ENCODE data around the gene VAPA. TPM values are rescaled to one million over a fixed set of nuclear protein-coding genes. Genes with fewer than 3 reads are reported as not detected.

VAPA gene
- total and polyA plus RNA-seq, 2 donors (not counting 1 experiment from before 2014, with no cell fraction given): 235 to 420 TPM

- Histone ChIP-seq H3K79me2 (ENCODE audit: control insufficient read depth, insufficient read depth, low read length) (peaks cover 83% of the 10 kb centered on the region), H2AFZ (ENCODE audit: low read length) (no peak overlapping the region), H3K4me2 (ENCODE audit: extremely low read depth, insufficient read depth, low read length) (no peak overlapping the region), H3K9me3 (ENCODE audit: control insufficient read depth, insufficient read depth, low read depth, low read length) (no peaks in the 10 kb centered on the region), H3K4me1 (ENCODE audit: control insufficient read depth, extremely low read depth, insufficient read depth, low read length) (no peaks in the 10 kb centered on the region), H3K27ac (ENCODE audit: insufficient read depth, low read length) (no peak overlapping the region), H3K27me3 (ENCODE audit: control insufficient read depth, insufficient read depth, low read length) (no peaks in the 10 kb centered on the region), H3K36me3 (ENCODE audit: control insufficient read depth, insufficient read depth, low read length) (peaks cover 1% of the 10 kb centered on the region), H3K9ac (ENCODE audit: insufficient read depth, low read length) (no peak overlapping the region), H3K4me3 (replicated peaks in 1 of 4; ENCODE audit: control extremely low read depth in 1 of 4, insufficient read depth in 1 of 4, low read depth in 3 of 4, low read length in 4 of 4) (no peak overlapping the region), H4K20me1 (ENCODE audit: control insufficient read depth, extremely low read depth, insufficient read depth, low read length) (peaks cover 8% of the 10 kb centered on the region)
- no peak for DNase-seq (ENCODE audit: low read depth in 2 of 2)
- TF ChIP-seq, protein P1, sequence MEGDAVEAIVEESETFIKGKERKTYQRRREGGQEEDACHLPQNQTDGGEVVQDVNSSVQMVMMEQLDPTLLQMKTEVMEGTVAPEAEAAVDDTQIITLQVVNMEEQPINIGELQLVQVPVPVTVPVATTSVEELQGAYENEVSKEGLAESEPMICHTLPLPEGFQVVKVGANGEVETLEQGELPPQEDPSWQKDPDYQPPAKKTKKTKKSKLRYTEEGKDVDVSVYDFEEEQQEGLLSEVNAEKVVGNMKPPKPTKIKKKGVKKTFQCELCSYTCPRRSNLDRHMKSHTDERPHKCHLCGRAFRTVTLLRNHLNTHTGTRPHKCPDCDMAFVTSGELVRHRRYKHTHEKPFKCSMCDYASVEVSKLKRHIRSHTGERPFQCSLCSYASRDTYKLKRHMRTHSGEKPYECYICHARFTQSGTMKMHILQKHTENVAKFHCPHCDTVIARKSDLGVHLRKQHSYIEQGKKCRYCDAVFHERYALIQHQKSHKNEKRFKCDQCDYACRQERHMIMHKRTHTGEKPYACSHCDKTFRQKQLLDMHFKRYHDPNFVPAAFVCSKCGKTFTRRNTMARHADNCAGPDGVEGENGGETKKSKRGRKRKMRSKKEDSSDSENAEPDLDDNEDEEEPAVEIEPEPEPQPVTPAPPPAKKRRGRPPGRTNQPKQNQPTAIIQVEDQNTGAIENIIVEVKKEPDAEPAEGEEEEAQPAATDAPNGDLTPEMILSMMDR (conservative IDR thresholded peaks at IDR 0.05 in 1 of 2, IDR thresholded peaks at IDR 0.05 in 1 of 2; ENCODE audit: low read depth in 1 of 2, low read length in 2 of 2): no peak
- TF ChIP-seq EZH2 (IDR thresholded peaks at IDR 0.05; ENCODE audit: low read length, missing control alignments): no peak
These were observed 17.9 kb downstream of the VAPA start for GRCh38 chr18:9931678-9932077.

DNA sequence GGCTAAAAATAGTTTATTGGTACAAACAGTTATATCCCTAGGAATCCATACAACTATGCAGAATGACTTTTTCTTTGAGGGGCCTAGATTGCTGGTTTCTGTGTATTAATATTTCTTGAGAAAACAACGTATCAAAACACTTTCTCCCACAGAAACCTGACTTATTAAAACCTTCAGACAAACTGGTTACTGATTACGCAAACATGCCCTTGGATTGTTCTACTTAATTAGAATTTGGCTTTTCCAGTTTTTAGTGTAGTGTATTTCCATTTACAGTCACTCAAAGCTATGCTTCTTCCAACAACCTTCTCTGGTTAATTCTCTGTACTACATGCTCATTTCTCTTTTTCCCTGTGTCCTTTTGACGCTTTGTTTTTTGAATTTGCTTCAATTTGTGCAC, 20.0 kb downstream of the VAPA start:
- no peak overlapping the region for H3K27ac ChIP-seq (ENCODE audit: insufficient read depth, low read length)
- TF ChIP-seq EZH2 (IDR thresholded peaks at IDR 0.05; ENCODE audit: low read length, missing control alignments): no peak
- TF ChIP-seq, protein P1 (conservative IDR thresholded peaks at IDR 0.05 in 1 of 2, IDR thresholded peaks at IDR 0.05 in 1 of 2; ENCODE audit: low read depth in 1 of 2, low read length in 2 of 2): no peak
- H3K4me2 ChIP-seq (ENCODE audit: extremely low read depth, insufficient read depth, low read length): no peak overlapping the region
- peaks cover 70% of the 10 kb centered on the region for H3K79me2 ChIP-seq (ENCODE audit: control insufficient read depth, insufficient read depth, low read length)
- no peaks in the 10 kb centered on the region for H3K4me1 ChIP-seq (ENCODE audit: control insufficient read depth, extremely low read depth, insufficient read depth, low read length)
- H2AFZ ChIP-seq (ENCODE audit: low read length): no peak overlapping the region
- peaks cover under 1% of the 10 kb centered on the region for H4K20me1 ChIP-seq (ENCODE audit: control insufficient read depth, extremely low read depth, insufficient read depth, low read length)
- DNase-seq (ENCODE audit: low read depth in 2 of 2): no peak
- no peaks in the 10 kb centered on the region for H3K27me3 ChIP-seq (ENCODE audit: control insufficient read depth, insufficient read depth, low read length)
- H3K9ac ChIP-seq (ENCODE audit: insufficient read depth, low read length): no peak overlapping the region
- no peak overlapping the region for H3K4me3 ChIP-seq (replicated peaks in 1 of 4; ENCODE audit: control extremely low read depth in 1 of 4, insufficient read depth in 1 of 4, low read depth in 3 of 4, low read length in 4 of 4)
- no peaks in the 10 kb centered on the region for H3K9me3 ChIP-seq (ENCODE audit: control insufficient read depth, insufficient read depth, low read depth, low read length)
- peaks cover 6% of the 10 kb centered on the region for H3K36me3 ChIP-seq (ENCODE audit: control insufficient read depth, insufficient read depth, low read length)

- Histone ChIP-seq H3K4me3 (replicated peaks in 1 of 4; ENCODE audit: control extremely low read depth in 1 of 4, insufficient read depth in 1 of 4, low read depth in 3 of 4, low read length in 4 of 4) (no peak overlapping the region), H3K27ac (ENCODE audit: insufficient read depth, low read length) (no peak overlapping the region), H3K4me1 (ENCODE audit: control insufficient read depth, extremely low read depth, insufficient read depth, low read length) (no peaks in the 10 kb centered on the region), H3K79me2 (ENCODE audit: control insufficient read depth, insufficient read depth, low read length) (peaks cover 66% of the 10 kb centered on the region), H3K27me3 (ENCODE audit: control insufficient read depth, insufficient read depth, low read length) (no peaks in the 10 kb centered on the region), H3K36me3 (ENCODE audit: control insufficient read depth, insufficient read depth, low read length) (peaks cover 6% of the 10 kb centered on the region), H2AFZ (ENCODE audit: low read length) (no peak overlapping the region), H3K4me2 (ENCODE audit: extremely low read depth, insufficient read depth, low read length) (no peak overlapping the region), H3K9me3 (ENCODE audit: control insufficient read depth, insufficient read depth, low read depth, low read length) (no peaks in the 10 kb centered on the region), H3K9ac (ENCODE audit: insufficient read depth, low read length) (no peak overlapping the region), H4K20me1 (ENCODE audit: control insufficient read depth, extremely low read depth, insufficient read depth, low read length) (no peaks in the 10 kb centered on the region)
- DNase-seq (ENCODE audit: low read depth in 2 of 2): no peak
- TF ChIP-seq EZH2 (IDR thresholded peaks at IDR 0.05; ENCODE audit: low read length, missing control alignments): no peak
- TF ChIP-seq, protein P1 (conservative IDR thresholded peaks at IDR 0.05 in 1 of 2, IDR thresholded peaks at IDR 0.05 in 1 of 2; ENCODE audit: low read depth in 1 of 2, low read length in 2 of 2): no peak
These were observed 20.5 kb downstream of the VAPA start for GRCh38 chr18:9934274-9934673.
